Urothelium cell line (cell line): Measurements from ENCODE around the gene HOXB5.
A peak's percentile ranks its signal among the peaks of the same experiment; 100 is the strongest.

Source experiments
- DNase-seq: peaks from one replicate; pipeline ENCODE4 v3.0.0; 2011; ENCODE audit warnings: low spot score, mixed read lengths
- FAIRE-seq: peaks from 2 replicates; lab custom pipeline; 2011; peaks lifted over from hg19 to GRCh38; lab: Jason Lieb, UNC

The HOXB5 gene

GRCh38 chr17:48564188-48565021 lies 29.2 kb downstream of the HOXB5 start:
- DNase-seq (peak; percentile 84), FAIRE-seq (no peak)

GRCh38 chr17:48563867-48564187 lies 29.8 kb downstream of the HOXB5 start:
- no peak for FAIRE-seq
- no peak for DNase-seq

DNA sequence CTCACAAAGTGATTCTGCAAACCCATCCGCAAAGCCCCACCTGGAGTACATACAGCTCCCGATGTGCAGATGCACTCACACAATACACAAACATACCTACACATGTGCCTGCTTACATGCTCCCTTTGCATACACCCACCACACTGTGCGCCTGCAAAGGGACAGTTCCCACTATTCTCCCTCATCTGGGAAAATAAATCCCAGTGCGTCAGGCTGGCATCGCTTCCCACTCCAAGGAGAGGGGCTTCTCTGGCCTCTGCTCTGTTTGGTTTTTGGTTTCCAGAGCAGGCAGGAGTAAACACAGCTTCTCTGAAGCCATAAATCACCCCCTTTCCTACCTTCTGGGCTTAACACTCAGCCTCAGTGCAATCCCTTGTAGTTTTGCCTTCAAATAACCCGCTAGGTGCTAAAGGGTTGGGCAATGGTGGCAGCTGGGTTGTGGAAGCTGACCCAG lies 30.2 kb downstream of the HOXB5 start:
- DNase-seq, result peak; percentile 23
- FAIRE-seq, result peak; percentile 9

DNA sequence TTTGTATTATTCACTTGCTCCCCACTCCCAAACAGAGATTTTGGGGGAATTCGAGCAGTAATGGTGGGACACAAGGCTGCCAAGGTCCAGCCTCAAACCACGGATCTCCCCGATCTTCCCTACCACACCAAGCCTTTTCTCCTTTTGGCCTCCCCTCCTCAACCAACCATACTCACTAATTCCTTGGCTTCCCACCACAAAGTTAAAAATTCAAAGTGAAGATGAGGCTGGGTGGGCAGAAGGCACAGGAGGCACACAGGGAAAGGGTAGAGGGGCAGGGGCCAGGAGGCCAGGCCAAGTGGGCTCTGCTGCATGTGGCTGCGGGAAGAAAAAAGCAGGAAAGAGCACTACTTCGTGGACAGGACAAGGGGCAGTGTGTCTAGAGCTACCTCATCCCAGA lies 30.6 kb downstream of the HOXB5 start:
- peak; percentile 20 for DNase-seq
- no peak for FAIRE-seq

DNA sequence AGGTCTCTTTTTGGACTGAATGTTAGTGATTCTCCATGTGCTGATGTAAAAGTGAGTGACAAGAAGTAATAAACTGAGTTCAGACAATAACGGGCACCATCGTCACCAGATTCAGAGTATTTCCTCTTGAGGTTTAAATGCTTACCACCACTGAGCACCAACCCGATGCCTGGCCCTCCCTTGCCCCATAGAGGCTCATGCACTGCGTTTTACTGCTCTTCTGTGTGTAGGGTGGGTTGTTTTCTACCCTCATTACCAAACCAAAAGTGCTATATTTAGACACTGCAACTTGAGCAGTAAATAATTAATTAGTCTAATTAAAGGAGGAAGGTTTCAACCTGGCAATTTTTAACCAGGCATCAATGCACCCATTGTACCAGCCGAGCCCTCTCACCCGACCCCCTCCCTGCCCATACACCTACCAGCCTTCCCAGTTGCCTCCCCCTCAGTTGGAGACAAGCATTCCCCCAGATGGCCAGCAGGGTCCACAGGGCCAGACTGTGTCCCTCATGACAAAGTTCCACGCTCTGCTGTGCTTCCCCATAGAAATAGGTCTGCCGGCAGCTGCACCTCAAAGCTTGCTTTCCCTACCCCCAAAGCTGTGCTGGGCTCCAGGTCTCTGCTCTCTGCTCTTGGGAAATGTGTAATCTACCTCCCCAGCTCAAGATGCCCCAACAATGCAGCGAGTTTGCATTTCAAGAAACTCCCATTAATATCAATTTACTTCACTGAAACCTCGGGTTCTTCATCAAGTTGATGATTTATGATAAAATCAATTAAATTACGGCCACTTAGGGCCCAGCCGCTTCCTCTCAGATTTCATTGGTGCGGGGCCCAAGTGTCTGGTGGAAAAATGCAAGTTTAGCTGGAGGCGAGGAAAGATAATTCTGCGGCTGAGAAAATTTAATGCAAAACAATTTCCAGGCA lies 31.4 kb downstream of the HOXB5 start:
- DNase-seq (peak; percentile 62), FAIRE-seq (no peak)

DNA sequence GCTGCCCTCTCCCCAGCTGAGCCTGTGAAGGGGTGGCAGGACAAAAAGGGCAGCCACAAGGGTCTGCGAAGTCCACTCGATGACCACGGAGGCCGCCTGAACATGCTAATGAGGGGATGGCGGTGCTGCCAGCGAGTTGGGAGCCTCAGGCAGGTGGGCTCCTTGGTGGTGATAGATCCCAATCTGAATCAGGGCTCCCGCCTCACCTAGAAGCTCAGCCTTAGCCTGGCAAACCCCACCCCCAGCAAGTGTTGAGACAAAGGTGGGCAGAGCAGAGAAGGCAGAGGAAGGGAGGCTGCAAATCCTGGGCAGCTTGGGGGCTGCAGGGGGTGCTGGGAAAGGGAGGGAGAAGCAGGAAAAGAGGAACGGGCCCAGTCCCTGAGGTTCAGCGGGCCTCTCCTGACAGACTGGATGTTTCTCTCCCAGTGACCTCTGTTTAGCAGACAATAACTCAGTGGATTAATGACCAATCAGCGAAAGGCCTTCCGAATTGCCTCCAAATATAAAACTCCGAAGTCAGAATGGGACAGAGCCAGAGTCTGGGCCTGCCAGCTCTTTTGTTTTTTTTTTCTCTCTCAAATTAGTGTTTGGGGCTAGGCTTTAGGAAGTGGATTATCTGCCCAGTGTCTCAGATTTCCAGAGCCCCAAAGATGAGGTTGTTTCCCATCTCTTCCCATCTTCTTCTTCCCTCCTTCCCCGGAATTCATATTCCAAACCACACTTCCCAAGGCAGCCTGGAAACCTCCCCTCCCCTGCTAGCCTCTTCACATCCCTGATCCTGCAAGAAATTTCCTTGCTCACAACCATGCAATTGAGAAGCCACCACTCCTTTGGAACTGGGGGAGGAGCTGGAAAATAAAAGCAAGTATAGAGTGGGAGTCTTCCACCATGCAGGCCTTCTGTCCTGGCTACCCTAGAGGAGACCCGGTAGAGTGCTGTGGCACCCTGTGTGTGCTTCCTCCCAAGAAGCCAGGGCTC lies 33.5 kb downstream of the HOXB5 start:
- no peak for DNase-seq
- FAIRE-seq, result no peak

GRCh38 chr17:48559122-48559839 lies 34.3 kb downstream of the HOXB5 start:
- no peak for DNase-seq
- no peak for FAIRE-seq

DNA sequence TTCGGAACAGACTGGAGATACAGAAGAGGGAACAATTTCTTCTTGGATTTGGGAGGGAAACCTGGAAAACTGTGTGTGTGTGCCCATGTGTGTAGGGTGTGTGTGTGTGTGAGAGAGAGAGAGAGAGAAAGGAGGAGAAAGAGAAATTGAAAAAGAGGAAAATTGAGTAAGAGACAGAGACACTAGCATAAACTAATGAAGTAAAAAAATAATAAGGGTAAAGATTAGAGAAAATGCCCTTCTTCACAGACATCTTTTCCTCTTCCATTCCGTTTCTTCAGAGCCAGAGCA lies 34.8 kb downstream of the HOXB5 start:
- FAIRE-seq, result no peak

GRCh38 chr17:48558057-48558830 lies 35.3 kb downstream of the HOXB5 start:
- DNase-seq (no peak), FAIRE-seq (no peak)

More for the DNA sequence above, 34.8 kb downstream of the HOXB5 start:
- no peak for DNase-seq

DNA sequence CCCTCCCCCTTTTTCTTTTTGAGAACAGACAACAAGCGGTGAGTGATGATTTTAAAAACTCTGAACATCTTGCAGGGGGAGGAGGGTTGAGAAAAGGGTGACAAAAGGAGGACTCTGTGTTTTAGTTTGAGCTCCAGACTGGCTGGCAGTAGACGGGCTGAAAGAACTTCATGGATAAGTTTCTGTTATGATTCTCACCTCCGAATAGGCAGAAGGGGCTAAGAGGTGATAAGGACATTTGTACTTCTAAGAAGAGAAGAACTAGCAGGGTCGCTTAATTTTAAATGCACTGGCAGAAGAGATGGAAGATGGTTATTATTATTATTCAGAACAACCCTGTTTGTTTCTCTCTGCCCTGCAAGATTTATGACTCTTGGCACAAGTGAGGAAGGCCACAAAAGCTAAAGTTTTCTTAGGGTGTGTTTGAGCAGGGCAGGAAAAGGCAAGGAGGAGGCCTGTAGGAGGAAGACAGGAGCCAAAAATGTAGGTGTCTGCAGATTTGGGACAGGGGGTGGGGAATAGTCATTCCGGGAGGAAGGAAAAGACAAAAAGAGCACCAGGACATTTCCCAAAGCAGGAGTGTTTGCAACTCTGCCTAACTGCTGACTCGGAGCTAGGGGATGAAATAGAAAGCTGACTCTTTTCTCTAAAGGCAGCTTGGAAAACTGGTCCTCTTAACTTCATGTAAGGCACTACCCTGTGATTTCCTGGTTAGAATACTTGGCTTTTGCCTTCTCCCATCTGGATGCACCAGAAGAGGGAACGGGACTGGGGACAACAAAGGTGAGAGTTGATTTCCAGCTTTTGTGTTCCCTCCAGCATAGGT lies 36.8 kb downstream of the HOXB5 start:
- FAIRE-seq (no peak), DNase-seq (no peak)

- FAIRE-seq (no peak), DNase-seq (no peak)
These were observed 37.4 kb downstream of the HOXB5 start for GRCh38 chr17:48556229-48556575.

GRCh38 chr17:48555258-48556228 lies 38.0 kb downstream of the HOXB5 start:
- FAIRE-seq, result no peak
- DNase-seq, result no peak

DNA sequence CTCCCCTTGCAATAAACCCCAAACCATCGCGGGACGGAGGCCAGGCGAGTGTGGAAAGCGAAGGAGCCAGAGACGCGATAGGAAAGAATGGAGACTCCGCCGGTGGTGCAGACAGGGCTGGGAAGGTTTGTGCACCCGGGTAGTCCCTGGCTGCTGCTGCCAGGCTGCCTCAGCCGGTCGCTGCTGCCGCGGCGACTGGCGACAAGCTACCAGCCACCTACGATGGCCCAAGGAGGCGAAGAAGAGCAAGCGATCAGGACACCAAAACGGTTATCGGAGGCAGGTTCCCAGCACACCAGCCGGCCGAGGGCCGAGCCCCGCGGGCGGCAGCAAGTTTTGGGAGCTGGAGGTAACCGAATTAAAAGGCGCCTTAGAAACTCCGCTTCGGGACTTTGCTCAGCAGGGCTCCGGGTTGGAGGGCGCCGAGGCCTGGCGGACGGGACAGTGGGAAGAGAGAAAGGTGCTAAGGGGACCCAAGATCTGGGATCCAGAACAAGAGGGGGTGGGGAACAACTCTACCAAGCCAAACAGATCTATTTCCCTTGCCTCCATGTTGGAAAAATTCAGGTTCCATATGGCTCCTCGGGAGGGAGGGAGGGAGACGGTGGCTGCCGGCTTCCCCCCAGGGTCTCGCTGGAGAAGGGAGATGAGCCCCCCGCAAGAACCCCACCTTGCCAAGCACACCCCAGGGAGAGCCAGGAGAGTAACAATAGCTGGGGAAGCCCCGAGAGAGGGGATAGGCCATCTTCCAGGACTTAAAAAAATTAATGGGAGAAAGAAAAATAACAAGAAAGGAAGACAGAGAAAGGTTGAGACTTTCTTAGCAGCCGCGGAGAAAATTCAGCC lies 38.9 kb downstream of the HOXB5 start:
- DNase-seq, result no peak
- no peak for FAIRE-seq

DNA sequence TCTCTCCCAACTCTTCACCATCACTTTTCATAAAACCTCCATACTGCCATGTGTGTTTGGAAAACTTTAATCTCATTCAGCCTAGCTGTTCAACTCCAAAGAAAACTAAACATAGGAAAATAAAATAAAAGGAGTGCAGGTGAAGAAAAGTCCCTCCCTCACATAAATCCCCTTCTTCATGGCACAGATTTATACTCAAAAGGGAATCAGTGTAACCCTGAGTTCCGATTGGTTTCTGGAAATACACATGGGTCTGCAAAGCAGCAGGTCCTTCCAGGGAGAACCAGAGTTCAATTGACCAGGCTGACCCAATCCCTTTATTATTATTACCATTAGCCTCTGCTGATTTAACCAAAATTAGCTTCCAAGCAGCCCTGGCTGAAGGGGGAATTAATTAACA lies 39.8 kb downstream of the HOXB5 start:
- DNase-seq (no peak), FAIRE-seq (no peak)

- FAIRE-seq (no peak), DNase-seq (no peak)
These were observed 40.4 kb downstream of the HOXB5 start for GRCh38 chr17:48553190-48553547.

DNA sequence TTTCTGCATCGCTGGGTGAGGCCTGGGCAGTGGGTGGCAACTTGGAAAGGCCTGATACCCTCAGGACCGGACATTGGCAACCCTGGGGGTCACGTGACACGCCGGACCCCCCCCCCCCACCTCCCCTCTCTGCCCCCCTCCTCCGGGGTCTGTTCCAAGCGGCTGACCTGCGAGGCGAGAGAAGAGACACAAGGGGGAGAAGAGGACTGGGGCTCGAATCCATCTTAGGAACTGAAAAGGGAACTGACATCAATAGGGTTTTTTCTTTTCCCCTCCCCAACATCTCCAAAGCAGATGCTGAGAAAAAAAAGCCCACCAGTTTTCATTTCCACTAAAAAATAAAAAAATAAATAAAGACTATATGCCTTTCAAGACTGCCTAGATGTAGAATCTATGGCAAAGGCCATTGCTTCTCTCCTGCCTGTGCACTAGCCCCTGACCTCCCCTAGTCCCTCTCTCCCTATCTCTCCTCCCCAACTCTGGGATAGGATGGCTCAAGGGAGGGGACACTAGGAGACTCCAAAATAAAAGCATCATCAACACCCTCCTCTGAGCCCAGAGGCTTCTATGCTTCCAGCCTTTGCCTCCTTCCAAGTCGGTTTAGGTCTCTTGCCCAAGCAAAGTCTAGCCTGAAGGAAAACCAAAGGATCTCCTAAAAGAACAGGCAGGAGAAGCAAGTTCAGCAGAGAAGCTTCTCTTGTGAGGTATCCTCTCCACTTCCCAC lies 41.0 kb downstream of the HOXB5 start:
- FAIRE-seq (no peak), DNase-seq (no peak)
